Activated naive CD4-positive, alpha-beta T cell treated with anti-CD3 and anti-CD28 coated beads for 36 hours (primary cell): ENCODE results near the gene PABPN1. TPM values are rescaled to one million over a fixed set of nuclear protein-coding genes. Genes with fewer than 3 reads are reported as not detected.

ENCODE experiments used
- CTCF ChIA-PET: fragments of 350-600 bp; sonication (Branson Sonifier 250); formaldehyde crosslinking; loops from one replicate; lab custom pipeline; 2021; ENCODE audit warnings: antibody characterized with exemption; lab: Charles Lee
- DNase-seq: peaks from one replicate; pipeline ENCODE4 v3.0.0-alpha.2; 2020
- H3K27ac Mint-ChIP-seq: one replicate; pipeline ENCODE4 v1.8.0; 2021; ENCODE audit warnings: mild to moderate bottlenecking, mixed read lengths
- H3K27me3 Mint-ChIP-seq: one replicate; pipeline ENCODE4 v1.8.0; 2021; ENCODE audit warnings: low read depth, mixed read lengths
- H3K36me3 Mint-ChIP-seq: one replicate; pipeline ENCODE4 v1.8.0; 2021; ENCODE audit warnings: low read depth, mixed read lengths
- H3K4me1 Mint-ChIP-seq: one replicate; pipeline ENCODE4 v1.8.0; 2021; ENCODE audit warnings: low read depth, mixed read lengths
- H3K4me3 Mint-ChIP-seq: one replicate; pipeline ENCODE4 v1.8.0; 2021; ENCODE audit warnings: mild to moderate bottlenecking, moderate library complexity, mixed read lengths
- H3K9me3 Mint-ChIP-seq: one replicate; pipeline ENCODE4 v1.8.0; 2021; ENCODE audit warnings: mixed read lengths
- intact Hi-C: fragments of 100-400 bp; cut with micrococcal nuclease; formaldehyde crosslinking; loops from one replicate; pipeline ENCODE4 v1.15.1; 2023
- total RNA-seq, 2 experiments: library from RNA; stranded (reverse); gene quantifications; one replicate each; pipeline ENCODE4 v1.2.3, GENCODE V29; 2021

PABPN1 gene
- total RNA-seq, 2 experiments from 2014 or later: 194 to 204 TPM

GRCh38 chr14:23345987-23346692 is 24.9 kb downstream of the PABPN1 start:
- H3K4me3 Mint-ChIP-seq: no peak overlapping the region
- no peak for DNase-seq
- intact Hi-C loops: no loop called here
- CTCF ChIA-PET: interaction anchor here (1.0 to 1.3 kb wide), 4 partner anchors 15 to 36 kb away, joined by 3 to 9 read pairs (median 4); no protein-coding TSS in a partner anchor
- H3K27me3 Mint-ChIP-seq: no peaks in the 10 kb centered on the region
- H3K36me3 Mint-ChIP-seq: no peaks in the 10 kb centered on the region
- H3K4me1 Mint-ChIP-seq: peaks cover under 1% of the 10 kb centered on the region
- H3K27ac Mint-ChIP-seq: no peak overlapping the region
- H3K9me3 Mint-ChIP-seq: no peaks in the 10 kb centered on the region

DNA sequence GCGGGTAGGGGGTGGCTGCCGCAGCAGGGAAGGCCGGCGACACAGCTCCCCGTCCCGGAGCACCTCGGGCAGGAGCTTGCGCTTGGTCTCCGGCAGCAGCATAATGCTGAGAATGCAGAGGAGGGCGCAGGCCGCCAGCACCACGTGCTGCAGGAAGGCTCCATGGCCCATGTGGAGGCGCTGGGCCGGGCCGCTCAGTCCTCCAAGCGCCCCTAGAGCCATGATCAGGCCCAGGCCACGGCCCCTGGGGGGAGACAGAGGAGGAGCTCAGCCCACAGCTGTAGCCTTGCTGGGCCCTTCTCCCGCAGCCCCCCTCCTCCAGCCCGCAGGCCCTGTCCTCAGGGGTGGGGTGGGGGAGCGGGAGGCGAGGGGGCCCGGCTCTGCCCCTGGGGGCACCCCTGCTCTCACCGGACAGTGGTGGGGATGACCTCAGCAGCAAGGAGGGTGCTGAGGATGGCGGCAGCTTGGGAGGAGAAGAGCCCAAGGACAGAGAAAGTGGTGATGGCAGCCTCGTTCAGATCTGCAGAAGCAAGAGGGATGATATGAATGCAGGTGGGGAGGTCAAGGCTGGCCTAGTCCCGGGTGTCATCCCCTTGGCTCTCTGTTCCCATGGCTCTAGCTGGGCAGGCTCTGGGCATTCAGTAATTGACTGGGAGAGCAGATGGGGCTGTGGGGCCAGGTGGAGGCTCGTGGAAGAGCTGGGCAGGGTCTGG is 25.6 kb downstream of the PABPN1 start:
- H3K36me3 Mint-ChIP-seq: no peaks in the 10 kb centered on the region
- DNase-seq: no peak
- no peaks in the 10 kb centered on the region for H3K9me3 Mint-ChIP-seq
- H3K27ac Mint-ChIP-seq: no peak overlapping the region
- H3K4me3 Mint-ChIP-seq: no peak overlapping the region
- intact Hi-C loops: no loop called here
- H3K4me1 Mint-ChIP-seq: peaks cover 3% of the 10 kb centered on the region
- H3K27me3 Mint-ChIP-seq: no peaks in the 10 kb centered on the region
- CTCF ChIA-PET: interaction anchor here (0.9 kb wide), 1 partner anchor 33 kb away, joined by 3 read pairs; no protein-coding TSS in a partner anchor

GRCh38 chr14:23347406-23348296 is 26.4 kb downstream of the PABPN1 start:
- Mint-ChIP-seq H3K9me3 (no peaks in the 10 kb centered on the region), H3K36me3 (no peaks in the 10 kb centered on the region), H3K4me1 (peaks cover 3% of the 10 kb centered on the region), H3K27ac (no peak overlapping the region), H3K4me3 (no peak overlapping the region), H3K27me3 (no peaks in the 10 kb centered on the region)
- intact Hi-C loops: no loop called here
- DNase-seq: no peak
- CTCF ChIA-PET: interaction anchor here (0.9 to 1.1 kb wide), 2 partner anchors 18 to 32 kb away, joined by 3 read pairs; no protein-coding TSS in a partner anchor

DNA sequence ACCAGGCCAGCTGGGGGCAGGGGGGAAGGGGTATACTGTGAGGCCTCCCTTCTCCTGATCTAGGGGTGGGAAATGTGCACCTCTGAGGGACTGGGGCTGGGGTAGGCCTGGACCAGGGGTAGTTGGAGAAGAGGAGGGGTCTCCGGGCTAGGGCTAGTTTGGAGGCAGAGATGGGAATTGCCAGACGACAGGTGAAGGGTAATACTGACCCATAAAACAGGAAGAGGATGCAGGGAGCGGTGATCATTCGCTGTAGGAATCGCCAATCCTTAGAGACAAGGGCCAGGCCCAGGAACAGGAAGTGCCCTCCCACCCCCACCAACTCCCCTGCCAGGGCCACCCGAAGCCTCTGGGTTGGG is 27.0 kb downstream of the PABPN1 start:
- H3K36me3 Mint-ChIP-seq: no peaks in the 10 kb centered on the region
- DNase-seq: no peak
- H3K27ac Mint-ChIP-seq: no peak overlapping the region
- no peak overlapping the region for H3K4me3 Mint-ChIP-seq
- CTCF ChIA-PET: interaction anchor here (1.1 kb wide), 1 partner anchor 18 kb away, joined by 3 read pairs; no protein-coding TSS in a partner anchor
- H3K9me3 Mint-ChIP-seq: no peaks in the 10 kb centered on the region
- H3K27me3 Mint-ChIP-seq: peaks cover under 1% of the 10 kb centered on the region
- peaks cover 6% of the 10 kb centered on the region for H3K4me1 Mint-ChIP-seq
- intact Hi-C loops: no loop called here

DNA sequence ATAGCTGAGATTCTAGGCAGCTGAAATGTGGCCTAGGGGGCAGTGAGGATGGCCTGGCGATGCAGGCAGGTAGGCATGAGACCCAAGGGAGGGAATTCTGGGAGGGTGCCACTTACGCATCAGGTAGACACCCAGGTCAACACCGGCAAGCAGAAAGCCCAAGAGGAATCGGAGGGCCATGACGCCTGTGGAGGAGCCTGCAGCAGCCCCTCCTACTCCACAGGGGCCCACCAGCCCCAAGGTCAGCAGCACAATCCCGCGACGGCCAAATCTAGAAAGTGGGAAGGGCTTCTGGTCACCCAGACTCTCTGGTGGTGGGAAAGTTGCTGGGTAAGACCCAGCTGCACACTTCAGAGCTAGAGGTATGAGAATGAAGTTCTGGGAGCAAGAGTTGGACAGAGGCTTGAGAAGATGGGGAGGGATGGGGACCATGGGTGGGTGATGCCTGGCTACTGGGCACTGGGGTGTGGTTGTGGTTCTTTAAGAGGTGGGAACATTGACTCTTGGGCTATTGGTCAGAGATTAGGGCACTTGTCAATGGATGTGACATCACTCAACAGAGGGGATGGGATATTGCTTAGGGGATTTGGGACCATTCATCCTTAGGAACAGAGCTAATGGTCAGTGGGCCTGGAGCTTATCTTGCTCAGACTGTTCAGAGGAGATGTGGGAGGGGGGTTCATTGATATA is 28.0 kb downstream of the PABPN1 start:
- CTCF ChIA-PET: no interaction called here
- intact Hi-C loops: no loop called here
- no peaks in the 10 kb centered on the region for H3K9me3 Mint-ChIP-seq
- no peak overlapping the region for H3K4me3 Mint-ChIP-seq
- H3K4me1 Mint-ChIP-seq: peaks cover 6% of the 10 kb centered on the region
- peaks cover 4% of the 10 kb centered on the region for H3K27me3 Mint-ChIP-seq
- DNase-seq: no peak
- no peak overlapping the region for H3K27ac Mint-ChIP-seq
- H3K36me3 Mint-ChIP-seq: no peaks in the 10 kb centered on the region

DNA sequence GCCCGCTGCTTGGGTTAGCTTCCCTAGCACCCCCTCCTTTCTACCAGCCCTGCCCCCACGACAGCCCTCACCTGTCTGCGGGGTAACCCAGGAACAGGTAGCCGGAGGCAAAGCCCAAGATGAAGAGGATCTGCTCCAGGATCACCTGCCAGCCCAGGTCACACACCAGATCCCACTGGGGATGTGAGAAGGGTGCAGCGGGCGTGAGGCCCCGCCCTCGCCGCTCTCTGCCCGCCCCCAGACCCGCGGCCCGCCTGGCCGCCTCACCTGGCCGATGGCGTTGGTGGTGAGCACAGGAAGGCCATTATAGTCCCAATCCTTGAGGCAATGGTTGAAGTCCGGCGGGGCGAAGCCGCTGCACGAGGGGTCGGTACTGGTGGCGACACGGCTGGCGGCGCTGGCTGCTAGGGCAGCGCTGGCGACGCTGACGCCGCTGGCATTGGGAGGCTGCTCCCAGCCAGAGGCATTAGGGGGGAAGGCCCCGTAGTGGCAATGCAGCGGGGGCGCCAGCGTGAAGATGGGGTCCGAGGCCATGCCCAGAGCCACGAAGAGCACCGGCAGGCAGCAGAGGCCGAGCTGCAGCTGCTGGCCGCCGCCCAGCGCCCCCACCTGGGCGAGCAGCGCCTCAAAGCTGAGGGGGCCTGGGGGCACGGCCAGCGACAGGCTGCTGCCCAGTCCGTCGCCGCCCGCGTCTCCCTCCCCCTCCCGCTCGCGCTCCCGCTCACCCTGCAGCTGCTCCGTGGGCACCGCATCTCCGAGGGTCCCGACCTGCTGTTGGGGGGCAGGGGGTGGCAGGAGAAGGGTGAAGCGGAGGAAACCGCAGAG is 30.6 kb downstream of the PABPN1 start:
- CTCF ChIA-PET: interaction anchor here (0.6 to 1.5 kb wide), 5 partner anchors 9 to 293 kb away, joined by 3 to 4 read pairs (median 3); no protein-coding TSS in a partner anchor
- no peak overlapping the region for H3K27ac Mint-ChIP-seq
- no peak for DNase-seq
- H3K4me3 Mint-ChIP-seq: peak overlapping the region; percentile 71
- H3K4me1 Mint-ChIP-seq: peaks cover 6% of the 10 kb centered on the region
- H3K27me3 Mint-ChIP-seq: peaks cover 4% of the 10 kb centered on the region
- H3K9me3 Mint-ChIP-seq: no peaks in the 10 kb centered on the region
- no peaks in the 10 kb centered on the region for H3K36me3 Mint-ChIP-seq
- intact Hi-C loops: loop anchor here (1.0 to 2.0 kb wide), 2 partner anchors 23 to 30 kb away; no protein-coding TSS in a partner anchor

DNA sequence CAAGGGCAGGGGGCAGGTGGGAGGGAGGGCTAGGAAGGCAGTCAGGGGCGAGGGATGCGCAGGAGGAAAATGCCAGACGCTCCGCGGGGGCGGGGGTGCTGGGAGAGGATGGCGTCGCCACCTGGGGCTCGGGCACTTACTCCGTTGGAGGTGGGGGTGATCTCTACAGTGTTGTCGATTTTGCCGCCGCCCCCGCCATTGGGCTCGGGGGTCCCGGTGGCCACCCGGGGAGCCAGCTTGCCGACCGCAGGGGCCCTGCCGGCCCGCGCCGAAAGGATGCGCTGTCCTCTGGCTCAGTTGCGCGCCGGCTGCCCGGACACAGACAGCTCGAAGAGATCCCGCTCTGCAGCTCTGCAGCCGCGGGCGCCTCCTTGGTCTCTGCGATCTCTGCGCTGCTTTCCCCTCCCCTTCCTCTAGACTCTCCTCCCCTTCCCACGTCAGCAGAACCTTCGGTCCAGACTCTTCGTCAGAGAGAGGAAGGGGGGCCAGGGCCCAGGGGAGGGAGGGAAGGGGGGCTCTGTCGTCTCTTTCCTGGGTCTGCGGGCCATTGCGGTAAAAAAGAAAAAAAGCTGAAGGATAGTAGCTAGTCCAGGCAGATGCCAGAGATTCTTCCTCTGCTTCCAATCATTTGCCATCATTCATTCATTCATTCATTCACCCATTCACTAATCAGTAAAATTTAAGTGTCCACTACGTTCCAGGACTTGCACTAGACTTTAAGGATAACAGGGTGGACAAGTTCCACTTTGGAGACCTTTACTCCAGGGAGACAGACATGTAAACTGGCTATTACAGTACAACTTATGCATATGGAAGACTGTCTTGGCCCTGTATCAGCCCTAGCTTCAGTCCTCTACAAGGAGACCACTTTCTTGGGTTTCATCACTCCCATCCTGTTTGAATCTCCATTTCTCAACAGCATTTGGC is 31.5 kb downstream of the PABPN1 start, which contains the start of gene SLC22A17:
Gene SLC22A17, minus strand, starts transcription at position 382 of the 927 bp plus-strand sequence.
- CTCF ChIA-PET: interaction anchor here (0.6 to 2.0 kb wide), 7 partner anchors 10 to 294 kb away, joined by 3 to 10 read pairs (median 3); no protein-coding TSS in a partner anchor
- intact Hi-C loops: loop anchor here (1.0 to 2.0 kb wide), 2 partner anchors 24 to 30 kb away; no protein-coding TSS in a partner anchor
- no peak within 1 kb of the TSS for H3K27ac Mint-ChIP-seq
- H3K9me3 Mint-ChIP-seq: no peaks in the 10 kb centered on the region
- H3K4me3 Mint-ChIP-seq: peak within 1 kb of the TSS; percentile 71
- no peaks in the 10 kb centered on the region for H3K36me3 Mint-ChIP-seq
- peaks cover 4% of the 10 kb centered on the region for H3K27me3 Mint-ChIP-seq
- H3K4me1 Mint-ChIP-seq: peaks cover 6% of the 10 kb centered on the region
- DNase-seq: peak; percentile 72

DNA sequence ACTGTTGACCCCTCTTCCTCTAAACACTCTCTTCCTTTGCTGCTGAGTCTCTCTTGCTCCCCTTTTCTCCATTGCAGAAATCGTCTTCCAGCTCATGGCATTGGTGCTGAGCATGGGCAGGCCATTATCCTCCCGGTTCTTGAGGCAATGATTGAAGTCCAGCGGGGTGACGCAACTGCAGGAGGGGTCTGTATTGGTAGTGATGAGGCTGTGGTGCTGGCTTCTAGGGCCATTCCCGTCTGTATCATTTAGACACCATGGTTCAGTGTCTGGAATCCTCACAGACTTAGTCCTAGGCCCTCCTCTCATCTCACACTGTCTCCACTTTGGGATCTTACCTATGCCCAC is 32.1 kb downstream of the PABPN1 start:
- DNase-seq: no peak
- Mint-ChIP-seq H3K4me3 (peak overlapping the region; percentile 71), H3K9me3 (no peaks in the 10 kb centered on the region), H3K36me3 (no peaks in the 10 kb centered on the region), H3K27ac (no peak overlapping the region), H3K4me1 (peaks cover 6% of the 10 kb centered on the region), H3K27me3 (peaks cover 4% of the 10 kb centered on the region)
- intact Hi-C loops: loop anchor here (2.0 kb wide), 1 partner anchor 25 kb away; no protein-coding TSS in a partner anchor
- CTCF ChIA-PET: interaction anchor here (0.8 to 2.0 kb wide), 5 partner anchors 27 to 89 kb away, joined by 3 to 10 read pairs (median 3); no protein-coding TSS in a partner anchor

GRCh38 chr14:23354990-23355389 is 33.7 kb downstream of the PABPN1 start:
- H3K27ac Mint-ChIP-seq: no peak overlapping the region
- intact Hi-C loops: no loop called here
- H3K9me3 Mint-ChIP-seq: no peaks in the 10 kb centered on the region
- H3K4me1 Mint-ChIP-seq: peaks cover 6% of the 10 kb centered on the region
- DNase-seq: no peak
- H3K36me3 Mint-ChIP-seq: no peaks in the 10 kb centered on the region
- CTCF ChIA-PET: interaction anchor here (1.1 to 2.0 kb wide), 2 partner anchors 25 to 28 kb away, joined by 3 to 10 read pairs; no protein-coding TSS in a partner anchor
- H3K4me3 Mint-ChIP-seq: no peak overlapping the region
- H3K27me3 Mint-ChIP-seq: peaks cover 4% of the 10 kb centered on the region

GRCh38 chr14:23355871-23356435 is 34.7 kb downstream of the PABPN1 start:
- CTCF ChIA-PET: interaction anchor here (0.6 kb wide), 1 partner anchor 24 kb away, joined by 3 read pairs; no protein-coding TSS in a partner anchor
- no peaks in the 10 kb centered on the region for H3K36me3 Mint-ChIP-seq
- H3K27ac Mint-ChIP-seq: no peak overlapping the region
- H3K9me3 Mint-ChIP-seq: no peaks in the 10 kb centered on the region
- intact Hi-C loops: no loop called here
- no peak overlapping the region for H3K4me3 Mint-ChIP-seq
- H3K4me1 Mint-ChIP-seq: peaks cover 6% of the 10 kb centered on the region
- H3K27me3 Mint-ChIP-seq: peaks cover 4% of the 10 kb centered on the region
- no peak for DNase-seq
